AG08396 (cell line): ENCODE measurements around the gene SELENOO.
A peak's percentile ranks its signal among the peaks of the same experiment; 100 is the strongest.

Experiments
- DNase-seq: peaks from one replicate; pipeline ENCODE4 v3.0.0; 2012; ENCODE audit warnings: low spot score, mixed read lengths

Gene SELENOO

DNA sequence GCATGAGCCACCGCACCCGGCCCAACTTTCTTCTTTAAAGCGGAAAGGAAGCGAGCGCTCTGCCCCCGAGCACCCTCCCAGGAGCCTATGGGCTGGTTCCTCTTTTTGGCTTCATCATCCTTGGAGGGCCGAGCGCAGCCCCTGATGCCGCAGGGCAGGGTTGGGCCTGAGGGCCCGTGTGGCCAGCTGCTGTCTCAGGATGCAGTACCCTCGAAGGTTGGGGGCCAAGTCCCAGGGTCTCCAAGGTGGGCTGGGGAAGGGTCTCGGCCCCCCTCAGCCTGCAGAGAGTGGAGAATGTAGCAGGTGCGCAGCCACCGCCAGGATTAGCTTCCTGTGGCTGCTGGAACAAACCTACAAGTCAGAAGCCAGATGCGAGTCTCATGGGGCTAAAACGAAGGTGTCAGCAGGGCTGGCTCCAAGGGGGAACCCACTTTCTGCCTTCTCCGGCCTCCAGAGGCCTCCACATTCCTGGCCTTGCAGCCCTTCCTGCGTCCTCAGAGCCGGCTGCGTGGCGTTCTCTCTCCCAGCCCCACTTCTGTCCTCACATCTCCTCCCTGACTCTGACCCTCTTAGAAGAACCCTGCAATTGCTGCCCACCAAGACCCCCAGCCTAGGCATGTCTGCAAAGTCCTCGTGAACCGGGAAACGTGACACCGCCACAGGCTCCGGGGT, 27.4 kb upstream of the SELENOO start:
- no peak for DNase-seq

DNA sequence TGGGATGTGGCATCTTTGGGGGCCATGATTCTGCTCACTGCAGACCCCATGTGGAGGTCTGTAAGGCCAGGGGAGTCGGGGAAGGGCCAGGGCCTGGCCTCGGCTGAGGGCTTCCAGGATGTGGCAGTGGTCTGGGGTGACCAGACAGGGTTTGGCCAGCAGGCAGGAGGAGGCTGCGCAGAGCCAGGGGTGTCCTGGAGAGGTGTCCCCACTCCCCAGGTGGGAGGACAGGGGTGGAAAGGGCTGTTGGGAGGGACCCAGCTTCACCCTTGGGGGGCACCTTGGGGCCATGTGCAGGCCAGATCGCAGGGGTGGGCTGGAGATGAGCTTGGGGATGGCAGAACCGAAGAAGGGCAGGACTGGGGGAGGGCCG, 26.8 kb upstream of the SELENOO start:
- no peak for DNase-seq

DNA sequence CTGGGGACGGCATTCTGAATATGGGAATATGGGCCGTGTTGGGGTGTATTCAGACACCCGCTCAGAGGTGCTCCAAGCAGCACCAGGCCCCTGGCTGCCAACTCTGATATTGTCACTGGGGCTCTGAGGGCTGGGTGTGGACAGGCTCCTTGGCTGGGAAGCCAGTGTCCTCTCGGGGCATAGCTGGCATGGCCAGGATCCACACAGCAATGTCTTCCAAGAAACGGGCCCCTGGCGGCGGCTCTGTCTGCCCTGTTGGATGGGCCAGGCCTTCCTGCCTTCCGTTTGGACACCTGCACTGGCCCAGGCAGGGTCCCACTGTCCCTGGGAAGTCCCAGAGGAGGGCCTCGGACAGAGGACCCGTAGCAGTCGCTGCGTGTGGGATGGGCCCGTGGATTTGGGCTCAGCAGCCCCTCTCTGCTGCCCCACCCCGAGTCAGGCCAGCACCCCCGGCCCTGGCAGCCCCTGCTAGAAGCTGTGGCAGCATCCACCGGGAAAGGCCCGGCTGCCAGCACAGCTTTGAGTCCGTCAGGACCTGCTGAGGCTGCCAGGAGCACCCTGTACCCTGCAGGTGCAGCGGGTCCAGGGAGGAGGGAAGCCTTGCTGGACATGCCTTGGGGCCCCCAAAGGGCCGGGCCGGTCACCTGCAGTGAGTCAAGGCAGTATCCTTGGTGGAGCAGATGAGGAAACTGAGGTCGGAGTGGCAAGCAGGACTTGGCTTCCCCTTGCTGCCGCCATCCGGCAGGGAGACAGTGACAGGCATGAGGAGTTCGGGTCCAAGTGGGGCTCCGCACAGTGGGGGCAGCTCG, 26.2 kb upstream of the SELENOO start:
- DNase-seq: no peak

DNA sequence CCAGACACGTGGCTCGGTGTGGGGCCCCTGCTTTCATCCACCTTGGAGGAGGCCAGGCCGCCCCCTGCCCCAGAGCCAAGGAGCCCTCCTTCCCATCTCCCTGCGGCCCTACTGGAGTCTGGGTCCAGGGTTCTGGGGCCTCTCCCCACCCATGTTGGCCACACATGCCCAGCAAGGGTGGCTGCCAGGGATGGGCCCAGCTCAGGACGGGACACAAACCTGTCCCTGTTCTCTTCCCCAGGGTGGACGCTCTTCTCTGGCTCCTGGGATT, 25.7 kb upstream of the SELENOO start:
- no peak for DNase-seq

DNA sequence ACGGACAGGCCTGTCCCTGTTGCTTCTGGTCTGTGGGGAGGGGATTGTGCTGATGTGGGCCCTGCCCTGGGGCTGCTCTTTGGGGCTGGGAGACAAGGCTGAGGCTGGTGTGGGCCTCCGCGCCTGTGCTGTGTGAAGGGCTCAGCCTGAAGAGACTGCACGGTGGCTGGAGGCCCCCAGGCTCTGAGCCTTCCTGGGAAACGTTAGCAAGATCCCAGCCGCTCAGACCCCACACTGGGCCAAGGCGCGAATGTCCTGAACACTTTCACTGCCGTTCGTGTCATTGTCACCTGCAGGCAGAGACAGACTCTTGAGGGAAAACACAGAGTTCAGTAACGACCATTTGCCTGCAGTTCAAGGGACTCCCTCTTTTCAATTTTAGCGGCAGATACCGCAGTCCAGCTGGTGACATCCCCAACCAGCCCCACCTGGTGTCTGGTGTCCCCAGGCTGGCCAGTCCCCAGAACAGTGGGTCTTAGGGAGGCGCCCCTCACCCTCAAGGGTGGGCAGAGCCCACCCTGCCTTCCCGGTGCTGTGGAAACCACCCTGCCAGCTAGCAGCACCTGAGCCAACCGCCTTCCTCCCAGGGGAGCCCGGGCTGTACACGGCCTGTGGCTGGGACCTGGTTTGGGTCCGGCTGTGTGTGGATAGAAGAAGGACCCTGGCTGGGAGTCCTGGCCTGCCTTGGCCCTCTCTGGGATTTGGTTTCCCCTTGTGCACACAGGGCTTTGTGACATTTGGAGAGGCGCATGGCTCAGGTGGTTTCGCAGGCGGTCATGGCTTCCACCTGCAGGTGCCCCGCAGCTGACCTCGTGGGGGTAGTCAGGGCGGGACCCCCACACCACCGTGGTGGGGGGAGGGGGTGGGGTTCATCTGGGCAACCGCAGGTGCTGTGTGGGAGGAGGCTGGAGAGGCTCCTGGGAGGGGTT, 24.6 kb upstream of the SELENOO start:
- no peak for DNase-seq

DNA sequence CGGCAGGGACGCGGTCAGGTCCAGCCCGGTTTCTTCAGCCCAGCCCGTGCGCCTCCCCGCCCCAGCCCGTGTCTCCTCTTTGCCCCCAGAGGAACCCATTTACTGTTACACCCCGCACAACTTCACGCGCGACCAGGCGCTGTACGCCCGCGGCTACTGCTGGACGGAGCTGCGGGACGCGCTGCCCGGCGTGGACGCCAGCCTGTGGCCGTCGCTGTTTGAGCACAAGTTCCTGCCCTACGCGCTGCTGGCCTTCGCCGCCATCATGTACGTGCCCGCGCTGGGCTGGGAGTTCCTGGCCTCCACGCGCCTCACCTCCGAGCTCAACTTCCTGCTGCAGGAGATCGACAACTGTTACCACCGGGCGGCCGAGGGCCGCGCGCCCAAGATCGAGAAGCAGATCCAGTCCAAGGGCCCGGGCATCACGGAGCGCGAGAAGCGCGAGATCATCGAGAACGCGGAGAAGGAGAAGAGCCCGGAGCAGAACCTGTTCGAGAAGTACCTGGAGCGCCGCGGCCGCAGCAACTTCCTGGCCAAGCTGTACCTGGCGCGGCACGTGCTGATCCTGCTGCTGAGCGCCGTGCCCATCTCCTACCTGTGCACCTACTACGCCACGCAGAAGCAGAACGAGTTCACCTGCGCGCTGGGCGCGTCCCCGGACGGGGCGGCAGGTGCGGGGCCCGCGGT, 23.8 kb upstream of the SELENOO start:
- DNase-seq: no peak

DNA sequence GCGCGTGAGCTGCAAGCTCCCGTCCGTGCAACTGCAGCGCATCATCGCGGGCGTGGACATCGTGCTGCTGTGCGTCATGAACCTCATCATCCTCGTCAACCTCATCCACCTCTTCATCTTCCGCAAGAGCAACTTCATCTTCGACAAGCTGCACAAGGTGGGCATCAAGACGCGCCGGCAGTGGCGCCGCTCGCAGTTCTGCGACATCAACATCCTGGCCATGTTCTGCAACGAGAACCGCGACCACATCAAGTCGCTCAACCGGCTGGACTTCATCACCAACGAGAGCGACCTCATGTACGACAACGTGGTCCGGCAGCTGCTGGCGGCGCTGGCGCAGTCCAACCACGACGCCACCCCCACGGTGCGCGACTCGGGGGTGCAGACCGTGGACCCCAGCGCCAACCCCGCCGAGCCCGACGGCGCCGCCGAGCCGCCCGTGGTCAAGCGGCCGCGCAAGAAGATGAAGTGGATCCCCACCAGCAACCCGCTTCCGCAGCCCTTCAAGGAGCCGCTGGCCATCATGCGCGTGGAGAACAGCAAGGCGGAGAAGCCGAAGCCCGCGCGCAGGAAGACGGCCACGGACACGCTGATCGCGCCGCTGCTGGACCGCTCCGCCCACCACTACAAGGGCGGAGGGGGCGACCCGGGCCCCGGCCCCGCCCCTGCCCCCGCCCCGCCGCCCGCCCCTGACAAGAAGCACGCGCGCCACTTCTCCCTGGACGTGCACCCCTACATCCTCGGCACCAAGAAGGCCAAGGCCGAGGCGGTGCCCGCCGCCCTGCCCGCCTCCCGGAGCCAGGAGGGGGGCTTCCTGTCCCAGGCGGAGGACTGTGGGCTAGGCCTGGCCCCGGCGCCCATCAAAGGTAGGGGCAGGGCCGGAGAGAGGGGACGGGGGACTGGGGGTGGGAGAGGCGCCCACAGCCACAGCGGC, 23.0 kb upstream of the SELENOO start:
- no peak for DNase-seq

DNA sequence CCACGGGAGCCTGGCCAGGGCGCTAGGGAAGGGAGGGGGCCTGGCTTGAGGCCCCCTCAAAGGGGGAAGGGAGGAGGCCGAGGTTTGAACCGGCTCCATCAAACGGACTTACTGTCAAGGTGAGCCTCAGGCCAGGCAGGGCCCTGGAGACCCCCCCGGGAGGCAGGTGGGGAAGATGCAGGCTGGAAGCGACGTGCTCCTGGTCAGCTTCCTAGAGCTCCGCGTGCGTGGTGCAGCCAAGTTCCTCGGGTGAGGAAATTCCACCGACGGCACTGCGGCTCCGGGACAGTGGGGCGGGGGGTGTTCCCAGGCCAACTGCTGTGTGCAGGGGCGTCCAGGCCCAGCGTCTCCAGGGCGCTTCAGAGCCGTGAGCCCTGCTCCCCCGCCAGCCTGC, 22.3 kb upstream of the SELENOO start:
- no peak for DNase-seq

DNA sequence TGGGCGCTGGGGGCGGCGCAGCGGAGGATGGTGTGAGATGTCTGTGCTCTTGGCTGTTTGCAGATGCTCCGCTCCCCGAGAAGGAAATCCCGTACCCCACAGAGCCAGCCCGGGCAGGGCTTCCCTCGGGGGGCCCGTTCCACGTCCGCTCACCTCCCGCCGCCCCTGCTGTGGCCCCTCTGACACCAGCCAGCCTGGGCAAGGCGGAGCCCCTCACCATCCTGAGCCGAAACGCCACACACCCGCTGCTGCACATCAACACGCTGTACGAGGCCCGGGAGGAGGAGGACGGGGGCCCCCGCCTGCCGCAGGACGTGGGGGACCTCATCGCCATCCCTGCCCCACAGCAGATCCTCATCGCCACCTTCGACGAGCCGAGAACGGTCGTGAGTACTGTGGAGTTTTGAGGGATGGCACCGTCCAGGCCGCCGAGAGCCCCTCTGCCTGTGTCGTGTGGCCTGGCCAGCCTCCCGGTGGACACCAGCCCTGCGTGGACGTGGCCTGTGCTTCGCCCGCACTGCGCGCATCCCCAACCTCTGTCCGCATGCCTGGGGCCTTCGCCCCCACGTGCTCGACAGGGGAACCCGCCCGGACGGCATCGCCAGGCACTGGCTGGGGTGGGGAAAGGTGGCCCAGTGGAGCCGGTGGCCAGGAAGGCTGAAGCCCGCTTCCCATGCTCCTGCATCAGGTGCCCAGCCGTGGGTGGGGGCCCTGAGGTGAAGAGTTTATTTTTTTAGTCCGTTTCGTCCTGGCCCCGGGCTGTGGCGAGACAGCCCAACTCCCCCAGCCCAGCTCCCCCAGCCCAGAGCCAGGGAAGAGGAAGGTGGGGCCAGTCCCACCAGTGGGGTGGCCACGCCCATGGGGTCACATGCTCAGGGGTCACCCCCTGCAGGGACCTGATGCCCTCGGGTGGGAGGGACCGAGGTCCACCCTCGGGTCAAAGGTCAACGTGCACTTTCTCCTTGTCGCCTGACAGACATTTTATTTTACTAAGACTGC, 21.6 kb upstream of the SELENOO start:
- DNase-seq: no peak

DNA sequence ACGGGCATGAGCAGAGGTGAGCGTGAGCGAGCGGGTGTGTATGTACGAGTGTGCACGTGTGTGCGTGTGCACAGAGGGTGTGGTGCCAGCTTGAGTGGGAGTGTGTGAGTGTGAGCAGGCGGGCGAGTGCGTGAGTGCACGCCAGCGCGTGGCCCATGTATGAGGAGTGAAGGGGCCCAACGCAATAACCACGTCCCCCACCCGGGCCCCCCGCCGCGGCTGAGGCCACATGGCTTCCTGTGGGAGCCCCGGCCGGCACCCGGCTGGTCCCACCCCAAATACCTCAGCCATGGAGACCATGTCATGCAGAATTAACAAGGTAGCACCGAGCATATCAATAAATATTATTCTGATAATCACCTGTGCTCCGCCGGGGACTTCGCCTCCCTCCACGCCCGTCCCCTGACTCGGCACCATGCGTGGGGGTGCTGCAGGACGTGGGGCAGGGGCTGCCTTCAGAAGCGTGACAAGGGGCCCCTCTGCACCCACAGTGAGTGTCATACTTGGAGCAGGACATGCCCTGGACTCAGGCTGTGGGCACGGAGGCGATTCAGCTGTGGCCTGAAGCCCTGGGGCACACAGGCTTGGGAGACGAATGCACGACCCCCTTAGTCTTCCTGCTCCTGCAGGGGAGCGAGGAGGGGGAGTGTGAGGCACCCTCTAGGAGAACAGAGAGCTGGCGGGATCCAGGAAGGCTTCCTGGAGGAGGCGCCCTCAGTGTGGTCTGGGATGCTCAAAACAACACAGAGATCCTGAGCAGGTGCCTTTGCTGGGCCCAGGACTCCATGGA, 20.7 kb upstream of the SELENOO start:
- DNase-seq: no peak

DNA sequence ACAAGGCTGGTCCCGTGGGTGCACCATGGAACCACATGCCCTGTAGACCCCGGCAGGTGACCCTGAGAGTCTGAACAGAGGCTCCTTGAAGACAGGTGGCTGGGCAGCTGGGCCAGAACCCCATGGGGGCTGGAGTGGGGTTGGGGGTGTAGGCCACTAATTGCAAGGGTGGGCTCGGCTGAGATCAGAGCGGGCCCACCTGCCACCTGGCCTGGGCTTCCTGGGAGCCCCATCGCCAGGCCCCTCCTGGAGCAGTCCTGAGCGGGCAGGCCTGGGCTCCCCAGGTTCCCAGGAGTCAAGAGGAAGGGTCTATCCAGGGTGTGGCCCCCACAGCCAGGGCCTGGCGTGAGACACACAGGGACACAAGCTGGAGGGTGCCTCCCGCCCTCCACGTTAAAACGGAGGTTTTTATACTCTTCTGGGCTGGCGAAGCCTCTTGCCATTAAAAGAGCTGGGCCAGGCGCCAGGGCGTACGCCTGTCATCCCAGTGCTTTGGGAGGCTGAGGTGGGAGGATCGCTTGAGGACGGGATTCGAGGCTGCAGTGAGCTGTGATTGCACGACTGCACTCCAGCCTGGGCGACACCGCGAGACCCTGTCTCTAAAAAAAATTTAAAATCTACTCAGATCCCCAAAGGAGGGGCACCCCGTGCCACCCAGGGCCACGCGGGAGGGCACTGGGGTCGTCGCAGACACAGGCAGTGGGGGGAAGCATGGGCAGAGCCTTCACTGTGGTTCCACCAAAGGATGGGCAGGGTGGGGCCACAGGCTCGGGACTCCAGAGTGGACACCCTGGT, 19.9 kb upstream of the SELENOO start:
- DNase-seq: no peak

DNA sequence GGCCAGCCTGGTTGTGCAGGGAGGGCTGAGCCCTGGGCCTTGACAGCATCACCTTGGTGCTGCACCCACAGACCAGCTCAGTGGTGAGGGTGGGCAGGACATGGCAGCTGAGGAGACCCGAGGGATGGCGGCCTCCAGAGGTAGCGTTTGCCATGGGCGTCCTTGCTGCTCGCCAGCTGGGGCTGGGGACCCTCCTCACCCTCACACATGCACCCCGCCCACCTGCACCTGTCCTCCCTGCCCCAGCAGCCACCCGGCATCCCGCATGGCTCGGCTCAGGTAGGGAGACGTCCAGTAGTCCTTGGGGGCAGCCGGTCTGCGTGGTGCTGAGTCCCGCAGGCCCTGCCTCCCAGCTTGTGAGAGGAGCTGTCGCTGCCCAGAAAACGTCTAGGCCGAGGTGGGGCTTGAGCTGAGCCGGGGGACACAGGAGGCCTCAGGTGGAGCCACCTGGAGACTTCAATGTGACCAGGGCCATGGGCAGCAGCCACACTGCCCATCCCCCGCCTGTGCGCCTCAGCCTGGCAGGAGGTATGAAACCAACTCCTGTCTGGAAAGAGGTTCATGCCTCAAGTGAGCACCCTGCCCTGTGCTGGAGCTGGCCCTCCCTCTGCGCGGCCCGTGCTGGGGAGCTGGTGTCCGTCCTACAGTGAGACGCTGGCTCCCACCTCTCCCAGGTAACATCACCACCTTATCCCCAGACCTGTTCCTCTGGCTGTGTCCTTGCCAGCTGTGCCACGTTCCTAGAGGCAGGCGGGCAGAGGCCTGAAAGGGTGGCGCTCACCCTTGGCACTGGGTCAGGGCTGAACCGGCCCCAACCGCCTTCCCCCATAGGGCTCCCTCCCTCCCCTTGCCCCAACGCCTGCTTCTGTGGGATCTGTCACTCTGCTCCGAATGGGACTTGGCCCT, 18.4 kb upstream of the SELENOO start:
- DNase-seq: no peak

DNA sequence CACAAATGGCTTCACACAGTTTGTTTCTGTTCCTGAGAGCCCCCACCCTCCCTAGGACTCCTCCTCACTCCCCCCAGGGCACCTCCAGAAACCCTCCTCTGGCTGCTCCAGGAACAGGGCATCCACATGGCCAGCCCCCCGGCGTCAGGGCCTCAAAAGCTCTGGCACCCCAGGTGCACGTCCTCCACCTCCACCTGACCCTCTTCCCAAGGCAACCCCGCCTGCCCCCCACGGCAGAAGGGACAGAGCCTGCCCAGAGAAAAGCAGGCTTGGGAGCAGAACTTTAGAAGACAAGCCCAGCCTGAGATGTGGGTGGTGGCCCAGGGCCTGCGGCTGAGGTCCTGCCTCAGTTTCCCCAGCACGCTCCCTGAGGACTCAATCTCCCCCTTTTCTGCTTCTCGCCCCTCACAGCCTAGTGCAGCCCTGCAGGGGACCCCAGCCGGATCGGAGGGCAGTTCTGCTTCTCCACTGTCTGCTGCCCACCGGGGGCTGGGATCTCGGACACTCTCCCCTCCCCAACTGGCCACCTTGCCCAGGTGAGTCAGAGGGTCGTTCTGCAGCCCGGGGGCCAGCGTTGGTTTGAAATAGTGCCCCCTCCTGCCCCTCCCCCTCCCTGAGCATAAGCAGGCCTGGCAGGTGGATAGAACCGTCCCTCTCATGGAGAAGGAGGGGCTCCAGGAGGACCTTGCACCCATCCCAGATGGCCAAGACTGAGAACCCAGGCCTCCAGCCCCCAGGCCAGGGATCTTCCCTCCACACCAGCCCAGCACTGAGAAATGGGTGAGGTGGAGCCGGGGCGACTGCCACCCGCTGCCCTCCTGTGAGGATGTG, 17.5 kb upstream of the SELENOO start:
- no peak for DNase-seq

DNA sequence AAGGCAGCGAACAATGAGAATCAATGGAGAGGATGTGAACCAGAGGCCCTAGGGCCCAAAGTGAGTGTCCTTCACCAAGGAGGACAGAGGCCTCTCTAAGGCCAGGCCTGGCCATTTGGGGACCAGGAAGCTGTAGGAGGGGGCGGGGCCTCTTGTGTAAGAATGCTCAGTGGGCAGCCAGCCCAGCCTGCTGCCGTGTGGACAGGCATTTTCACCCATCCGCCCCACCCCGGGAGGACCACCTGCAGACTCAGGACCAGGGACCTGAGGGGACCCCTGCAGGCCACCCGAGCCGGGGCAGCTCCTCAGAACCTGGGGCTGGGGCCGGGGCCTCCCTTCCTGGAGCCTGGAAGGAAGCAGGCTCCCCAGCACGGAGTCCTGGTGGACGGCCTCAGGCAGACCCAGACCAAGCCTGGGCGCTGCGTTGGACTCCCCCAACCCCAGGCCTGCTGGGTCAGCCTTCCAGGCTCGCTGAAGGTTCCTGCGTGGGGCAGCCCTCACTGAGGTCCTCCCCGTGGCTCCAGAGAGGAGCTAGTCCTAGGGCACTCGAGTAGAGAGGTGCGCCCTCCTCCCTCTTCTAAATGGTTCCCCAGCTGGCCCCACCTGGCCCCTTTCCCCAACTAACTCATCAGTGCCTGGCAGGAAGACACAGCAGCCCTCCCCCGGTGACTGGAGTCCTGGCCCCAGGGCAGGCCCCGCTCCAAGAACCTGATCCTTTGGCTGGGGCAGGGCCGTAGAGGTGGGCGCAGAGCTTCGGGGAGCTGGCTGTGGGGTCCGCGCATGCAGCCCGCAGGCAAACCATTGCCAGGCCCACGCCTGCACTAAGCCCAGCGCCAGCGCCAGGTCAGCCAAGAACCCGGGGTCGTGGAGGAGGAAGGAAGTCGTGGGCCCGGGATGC, 16.6 kb upstream of the SELENOO start:
- peak; percentile 76 for DNase-seq

DNA sequence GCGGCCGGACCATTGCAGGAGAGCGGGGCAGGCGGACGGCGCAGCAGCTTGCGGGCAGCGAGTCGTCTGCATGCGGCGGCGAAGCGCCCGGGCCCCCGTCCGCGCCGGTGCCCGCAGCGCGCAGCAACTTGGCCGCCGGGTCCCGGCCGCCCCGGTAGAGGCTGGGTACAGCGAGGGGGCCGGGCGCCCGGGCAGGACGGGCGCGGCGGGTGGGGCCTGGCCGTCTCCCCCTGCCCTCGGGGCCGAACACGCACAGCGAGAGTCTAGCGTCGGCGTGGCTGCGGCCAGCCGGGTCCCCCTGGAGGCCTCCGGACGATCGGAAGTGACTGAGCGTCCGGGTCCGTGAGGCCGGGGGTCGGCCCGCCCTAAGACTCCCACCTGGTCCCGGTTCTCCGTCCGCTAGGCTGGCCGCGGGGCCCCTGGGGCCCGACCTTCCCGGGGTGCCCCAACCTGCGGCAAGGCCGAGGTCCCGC, 15.9 kb upstream of the SELENOO start:
- no peak for DNase-seq
